Progenitor cell of endocrine pancreas (in vitro differentiated cells): Measurements from ENCODE around the gene MAP1LC3C. TPM values are rescaled to one million over a fixed set of nuclear protein-coding genes. Genes with fewer than 3 reads are reported as not detected.
A peak's percentile ranks its signal among the peaks of the same experiment; 100 is the strongest.
"Not testable (repeated sequence)": the region's sequence is repeated elsewhere in the genome, so short reads cannot be mapped to it uniquely, and the experiment has no call there.

Experiments
- DNase-seq: peaks from one replicate; pipeline ENCODE4 v3.0.0; 2021; ENCODE audit warnings: low spot score; ENCODE audit not compliant: unreplicated experiment
- H3K27ac Mint-ChIP-seq: 2 replicates; pipeline ENCODE4 v1.8.0; 2021; ENCODE audit warnings: mild to moderate bottlenecking, moderate library complexity, mixed read lengths
- H3K27me3 Mint-ChIP-seq: 2 replicates; pipeline ENCODE4 v1.8.0; 2021; ENCODE audit warnings: mixed read lengths
- H3K36me3 Mint-ChIP-seq: 2 replicates; pipeline ENCODE4 v1.8.0; 2022; ENCODE audit warnings: mixed read lengths; ENCODE audit not compliant: insufficient read depth
- H3K4me1 Mint-ChIP-seq: 2 replicates; pipeline ENCODE4 v1.8.0; 2021; ENCODE audit warnings: low read depth, mixed read lengths
- H3K4me3 Mint-ChIP-seq: 2 replicates; pipeline ENCODE4 v1.8.0; 2021; ENCODE audit warnings: low read depth, mild to moderate bottlenecking, moderate library complexity, mixed read lengths
- H3K9me3 Mint-ChIP-seq: 2 replicates; pipeline ENCODE4 v1.8.0; 2021; ENCODE audit warnings: low read depth, mixed read lengths
- CTCF ChIP-seq: fragments of 200-600 bp; sonication (generic); IDR thresholded peaks from one replicate; pipeline ENCODE4 v1.5.0; 2021; ENCODE audit warnings: antibody characterized with exemption, mild to moderate bottlenecking; ENCODE audit not compliant: unreplicated experiment
- total RNA-seq: library from RNA; stranded (reverse); gene quantifications from 2 replicates; pipeline ENCODE4 v1.2.1, GENCODE V29; 2021

MAP1LC3C gene
- total RNA-seq, 1 donor from 2014 or later: not detected

DNA sequence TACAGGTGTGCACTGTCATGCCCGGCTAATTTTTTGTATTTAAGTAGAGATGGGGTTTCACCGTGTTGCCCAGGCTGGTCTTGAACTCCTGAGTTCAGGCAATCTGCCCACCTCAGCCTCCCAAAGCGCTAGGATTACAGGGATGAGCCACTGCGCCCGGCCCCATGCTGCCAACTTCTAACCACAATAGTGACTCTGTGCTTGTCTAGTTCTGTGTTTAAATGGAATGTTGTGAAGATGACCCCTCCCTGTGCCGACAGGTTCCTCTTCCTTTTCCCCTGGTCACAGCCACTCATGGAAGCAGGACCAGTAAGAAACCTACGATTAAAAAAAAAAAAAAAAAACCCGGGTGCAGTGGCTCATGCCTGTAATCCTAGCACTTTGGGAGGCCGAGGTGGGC is 4.7 kb downstream of the MAP1LC3C start:
- H3K27ac Mint-ChIP-seq: no peak overlapping the region
- no peak for DNase-seq
- H3K9me3 Mint-ChIP-seq: no peaks in the 10 kb centered on the region
- TF ChIP-seq CTCF: no peak
- H3K4me1 Mint-ChIP-seq: peaks cover 4% of the 10 kb centered on the region
- no peak overlapping the region for H3K4me3 Mint-ChIP-seq
- peaks cover 9% of the 10 kb centered on the region for H3K27me3 Mint-ChIP-seq
- no peaks in the 10 kb centered on the region for H3K36me3 Mint-ChIP-seq

- no peak overlapping the region for H3K27ac Mint-ChIP-seq
- no peaks in the 10 kb centered on the region for H3K9me3 Mint-ChIP-seq
- H3K4me3 Mint-ChIP-seq: no peak overlapping the region
These were observed 6.2 kb downstream of the MAP1LC3C start for GRCh38 chr1:241992734-241993133.

DNA sequence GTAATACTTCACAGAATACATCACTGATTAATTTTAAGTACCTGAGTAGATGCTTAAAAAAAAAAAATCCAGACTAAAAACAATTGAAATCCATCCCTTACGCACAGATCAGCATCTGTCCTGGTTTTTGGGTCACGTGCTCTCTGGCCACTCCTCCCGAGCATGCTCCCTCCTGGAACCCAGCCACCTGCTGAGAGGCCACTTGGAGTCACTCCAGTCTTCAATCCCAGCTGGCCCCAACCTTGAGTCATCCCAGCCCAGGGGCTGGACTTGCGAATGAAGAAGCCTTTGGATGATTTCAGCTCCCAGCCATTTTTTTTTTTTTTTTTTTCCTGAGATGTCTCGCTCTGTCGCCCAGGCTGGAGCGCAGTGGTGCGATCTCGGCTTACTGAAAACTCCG is 8.9 kb downstream of the MAP1LC3C start:
- Mint-ChIP-seq H3K27ac (no peak overlapping the region), H3K4me3 (no peak overlapping the region), H3K4me1 (no peaks in the 10 kb centered on the region), H3K36me3 (no peaks in the 10 kb centered on the region), H3K9me3 (no peaks in the 10 kb centered on the region), H3K27me3 (no peaks in the 10 kb centered on the region)
- TF ChIP-seq CTCF: no peak
- no peak for DNase-seq

More at GRCh38 chr1:241992734-241993133, 6.2 kb downstream of the MAP1LC3C start:
- peaks cover 2% of the 10 kb centered on the region for H3K27me3 Mint-ChIP-seq
- no peak for DNase-seq
- no peaks in the 10 kb centered on the region for H3K4me1 Mint-ChIP-seq
- no peak for TF ChIP-seq CTCF
- H3K36me3 Mint-ChIP-seq: no peaks in the 10 kb centered on the region

- DNase-seq, H3K27ac Mint-ChIP-seq, H3K4me3 Mint-ChIP-seq, H3K36me3 Mint-ChIP-seq, H3K9me3 Mint-ChIP-seq, H3K27me3 Mint-ChIP-seq, H3K4me1 Mint-ChIP-seq: not testable (repeated sequence)
These were observed 10.4 kb downstream of the MAP1LC3C start for GRCh38 chr1:241988389-241988930.

GRCh38 chr1:241985787-241986186 is 13.1 kb downstream of the MAP1LC3C start:
- no peak overlapping the region for H3K4me3 Mint-ChIP-seq
- no peak for DNase-seq
- H3K9me3 Mint-ChIP-seq: no peaks in the 10 kb centered on the region
- no peaks in the 10 kb centered on the region for H3K36me3 Mint-ChIP-seq
- H3K27ac Mint-ChIP-seq: no peak overlapping the region
- H3K4me1 Mint-ChIP-seq: no peaks in the 10 kb centered on the region
- H3K27me3 Mint-ChIP-seq: no peaks in the 10 kb centered on the region
- TF ChIP-seq CTCF: peak; percentile 64

- no peaks in the 10 kb centered on the region for H3K4me1 Mint-ChIP-seq
- H3K36me3 Mint-ChIP-seq: peaks cover 2% of the 10 kb centered on the region
- peaks cover 4% of the 10 kb centered on the region for H3K9me3 Mint-ChIP-seq
- DNase-seq: no peak
- peak overlapping the region; percentile 40 for H3K4me3 Mint-ChIP-seq
- no peak for TF ChIP-seq CTCF
- H3K27ac Mint-ChIP-seq: peak overlapping the region; percentile 88
- no peaks in the 10 kb centered on the region for H3K27me3 Mint-ChIP-seq
These were observed 19.0 kb downstream of the MAP1LC3C start for GRCh38 chr1:241979926-241980325.
